ENCODE data around the gene DMTF1.
"Not testable (repeated sequence)": the region's sequence is repeated elsewhere in the genome, so short reads cannot be mapped to it uniquely, and the experiment has no call there.

The DMTF1 gene

GRCh38 chr7:87202705-87203104 lies 50.5 kb downstream of the DMTF1 start:
- DNase-seq = no peak

GRCh38 chr7:87203929-87204328 lies 51.7 kb downstream of the DMTF1 start:
- DNase-seq = not testable (repeated sequence)

- no peak for DNase-seq
Measured at GRCh38 chr7:87204933-87205332, 52.7 kb downstream of the DMTF1 start.

- DNase-seq = not testable (repeated sequence)
Measured at GRCh38 chr7:87205701-87206100, 53.4 kb downstream of the DMTF1 start.

GRCh38 chr7:87206361-87206760 lies 54.1 kb downstream of the DMTF1 start:
- no peak for DNase-seq

GRCh38 chr7:87209295-87209924 lies 57.2 kb downstream of the DMTF1 start:
- no peak for DNase-seq

GRCh38 chr7:87210506-87210905 lies 58.3 kb downstream of the DMTF1 start:
- no peak for DNase-seq

- no peak for DNase-seq
Measured at GRCh38 chr7:87212498-87212897, 60.2 kb downstream of the DMTF1 start.

- no peak for DNase-seq
Measured at GRCh38 chr7:87213252-87213651, 61.0 kb downstream of the DMTF1 start.

GRCh38 chr7:87213811-87214210 lies 61.6 kb downstream of the DMTF1 start:
- DNase-seq = no peak

- DNase-seq = no peak
Measured at GRCh38 chr7:87215046-87215445, 62.8 kb downstream of the DMTF1 start.

- no peak for DNase-seq
Measured at GRCh38 chr7:87216701-87217508, 64.7 kb downstream of the DMTF1 start.

- DNase-seq = no peak
Measured at GRCh38 chr7:87217983-87218653, 65.9 kb downstream of the DMTF1 start.

GRCh38 chr7:87218796-87219544 lies 66.7 kb downstream of the DMTF1 start:
- no peak for DNase-seq

GRCh38 chr7:87219545-87220025 lies 67.3 kb downstream of the DMTF1 start, which contains the start of gene TMEM243:
Gene TMEM243 (minus strand): TSS chr7:87219732. CDS start chr7:87219503, 229 bp downstream.
- peak; percentile 52 for DNase-seq

GRCh38 chr7:87220026-87220733 lies 67.9 kb downstream of the DMTF1 start:
- DNase-seq = peak; percentile 59

GRCh38 chr7:87220734-87221215 lies 68.5 kb downstream of the DMTF1 start:
- no peak for DNase-seq

- DNase-seq = no peak
Measured at GRCh38 chr7:87223666-87224065, 71.4 kb downstream of the DMTF1 start.

- no peak for DNase-seq
Measured at GRCh38 chr7:87225696-87226095, 73.4 kb downstream of the DMTF1 start.

GRCh38 chr7:87226495-87226894 lies 74.2 kb downstream of the DMTF1 start:
- DNase-seq = no peak

GRCh38 chr7:87231258-87231657 lies 79.0 kb downstream of the DMTF1 start:
- no peak for DNase-seq

- DNase-seq = no peak
Measured at GRCh38 chr7:87231711-87232110, 79.5 kb downstream of the DMTF1 start.

All from T1000 (cell line).